ENCODE measurements around the gene ARHGEF19. TPM values are rescaled to one million over a fixed set of nuclear protein-coding genes. Genes with fewer than 3 reads are reported as not detected.
"Not testable (repeated sequence)": the region's sequence is repeated elsewhere in the genome, so short reads cannot be mapped to it uniquely, and the experiment has no call there.

The ARHGEF19 gene
- polyA plus RNA-seq, 3 donors = 5.5 to 8.4 (median 6.8) TPM

- WGBS, 3 donors = 78 to 88% (median 82%) methylated on average over 13 of the region's 13 CpGs
- no peak overlapping the region for H3K27ac ChIP-seq (ENCODE audit: low read depth, low read length)
These were observed 17.7 kb upstream of the ARHGEF19 start for GRCh38 chr1:16229976-16230740.

GRCh38 chr1:16226490-16227179, 14.2 kb upstream of the ARHGEF19 start:
- WGBS, 3 donors = 10 to 30% (median 23%) methylated on average over 46 of the region's 46 CpGs
- H3K27ac ChIP-seq (ENCODE audit: low read depth, low read length) = no peak overlapping the region

- WGBS, 3 donors = 93 to 95% (median 93%) methylated on average over 7 of the region's 7 CpGs
- no peak overlapping the region for H3K27ac ChIP-seq (ENCODE audit: low read depth, low read length)
These were observed 13.7 kb upstream of the ARHGEF19 start for GRCh38 chr1:16226129-16226489.

- no peak overlapping the region for H3K27ac ChIP-seq (ENCODE audit: low read depth, low read length)
- 78 to 88% (median 79%) methylated on average over 3 of the region's 3 CpGs for WGBS, 3 donors
These were observed 12.0 kb upstream of the ARHGEF19 start for GRCh38 chr1:16224472-16224871.

GRCh38 chr1:16222716-16223115, 10.3 kb upstream of the ARHGEF19 start:
- WGBS, 3 donors = 93 to 97% (median 93%) methylated on average over 14 of the region's 14 CpGs

GRCh38 chr1:16221499-16221898, 9.0 kb upstream of the ARHGEF19 start:
- no peak overlapping the region for H3K27ac ChIP-seq (ENCODE audit: low read depth, low read length)
- WGBS, 3 donors = 100% methylated on average over 1 of the region's 1 CpG

More at GRCh38 chr1:16222716-16223115, 10.3 kb upstream of the ARHGEF19 start:
- not testable (repeated sequence) for H3K27ac ChIP-seq (ENCODE audit: low read depth, low read length)

GRCh38 chr1:16219968-16220500, 7.6 kb upstream of the ARHGEF19 start:
- no peak overlapping the region for H3K27ac ChIP-seq (ENCODE audit: low read depth, low read length)
- WGBS, 3 donors = 91 to 98% (median 93%) methylated on average over 4 of the region's 4 CpGs

- no peak overlapping the region for H3K27ac ChIP-seq (ENCODE audit: low read depth, low read length)
- 93 to 96% (median 95%) methylated on average over 6 of the region's 6 CpGs for WGBS, 3 donors
These were observed 6.2 kb upstream of the ARHGEF19 start for GRCh38 chr1:16218674-16219071.

GRCh38 chr1:16218014-16218673, 5.7 kb upstream of the ARHGEF19 start:
- no peak overlapping the region for H3K27ac ChIP-seq (ENCODE audit: low read depth, low read length)

GRCh38 chr1:16217061-16217785, 4.8 kb upstream of the ARHGEF19 start:
- WGBS, 3 donors = 1 to 3% (median 1%) methylated on average over 41 to 46 of the region's 46 CpGs
- H3K27ac ChIP-seq (ENCODE audit: low read depth, low read length) = no peak overlapping the region

More at GRCh38 chr1:16218014-16218673, 5.7 kb upstream of the ARHGEF19 start:
- WGBS, 3 donors = 72 to 85% (median 84%) methylated on average over 12 of the region's 12 CpGs

GRCh38 chr1:16215882-16216753, 3.7 kb upstream of the ARHGEF19 start:
- no peak overlapping the region for H3K27ac ChIP-seq (ENCODE audit: low read depth, low read length)

GRCh38 chr1:16215240-16215639, 2.8 kb upstream of the ARHGEF19 start:
- WGBS, 3 donors = 90 to 97% (median 94%) methylated on average over 14 of the region's 14 CpGs
- not testable (repeated sequence) for H3K27ac ChIP-seq (ENCODE audit: low read depth, low read length)

More at GRCh38 chr1:16215882-16216753, 3.7 kb upstream of the ARHGEF19 start:
- WGBS, 3 donors = 14 to 19% (median 17%) methylated on average over 33 of the region's 33 CpGs

GRCh38 chr1:16213544-16213943, 1.1 kb upstream of the ARHGEF19 start:
- not testable (repeated sequence) for H3K27ac ChIP-seq (ENCODE audit: low read depth, low read length)
- WGBS, 3 donors = 89 to 92% (median 91%) methylated on average over 3 of the region's 3 CpGs

GRCh38 chr1:16213013-16213412, 561 bp upstream of the ARHGEF19 start:
- 64 to 72% (median 65%) methylated on average over 3 of the region's 3 CpGs for WGBS, 3 donors
- H3K27ac ChIP-seq (ENCODE audit: low read depth, low read length) = no peak overlapping the region

GRCh38 chr1:16211824-16212223, 628 bp downstream of the ARHGEF19 start:
- H3K27ac ChIP-seq (ENCODE audit: low read depth, low read length) = no peak overlapping the region
- WGBS, 3 donors = 53 to 92% (median 87%) methylated on average over 6 of the region's 6 CpGs

- WGBS, 3 donors = 70 to 86% (median 85%) methylated on average over 4 of the region's 4 CpGs
- H3K27ac ChIP-seq (ENCODE audit: low read depth, low read length) = no peak overlapping the region
These were observed 1.9 kb downstream of the ARHGEF19 start for GRCh38 chr1:16210581-16210980.

- 68 to 83% (median 77%) methylated on average over 11 of the region's 11 CpGs for WGBS, 3 donors
These were observed 2.5 kb downstream of the ARHGEF19 start for GRCh38 chr1:16209847-16210407.

More at GRCh38 chr1:16209847-16210407, 2.5 kb downstream of the ARHGEF19 start:
- H3K27ac ChIP-seq (ENCODE audit: low read depth, low read length) = no peak overlapping the region

Measured in adipose tissue (tissue), 3 donors.